Activated CD4-positive, alpha-beta memory T cell treated with anti-CD3 and anti-CD28 coated beads for 36 hours (primary cell): ENCODE data around the gene NDFIP2. TPM values are rescaled to one million over a fixed set of nuclear protein-coding genes. Genes with fewer than 3 reads are reported as not detected.

ENCODE experiments used
- CTCF ChIA-PET: fragments of 350-600 bp; sonication (Branson Sonifier 250); formaldehyde crosslinking; loops from one replicate; lab custom pipeline; 2021; ENCODE audit warnings: antibody characterized with exemption, inconsistent platforms; lab: Charles Lee
- POLR2A ChIA-PET: fragments of 350-600 bp; sonication (Branson Sonifier 250); formaldehyde crosslinking; loops from one replicate; lab custom pipeline; 2021; ENCODE audit warnings: antibody characterized with exemption; lab: Charles Lee
- DNase-seq: peaks from one replicate; pipeline ENCODE4 v3.0.0-alpha.2; 2020
- H3K27ac Mint-ChIP-seq: one replicate; pipeline ENCODE4 v1.8.0; 2021; ENCODE audit warnings: mixed read lengths
- H3K27me3 Mint-ChIP-seq: one replicate; pipeline ENCODE4 v1.8.0; 2021; ENCODE audit warnings: mixed read lengths
- H3K36me3 Mint-ChIP-seq: one replicate; pipeline ENCODE4 v1.8.0; 2021; ENCODE audit warnings: mixed read lengths
- H3K4me1 Mint-ChIP-seq: one replicate; pipeline ENCODE4 v1.8.0; 2021; ENCODE audit warnings: low read depth, mixed read lengths
- H3K4me3 Mint-ChIP-seq: one replicate; pipeline ENCODE4 v1.8.0; 2021; ENCODE audit warnings: mild to moderate bottlenecking, mixed read lengths
- H3K9me3 Mint-ChIP-seq: one replicate; pipeline ENCODE4 v1.8.0; 2021; ENCODE audit warnings: mixed read lengths
- intact Hi-C: fragments of 100-400 bp; cut with micrococcal nuclease; formaldehyde crosslinking; loops from one replicate; pipeline ENCODE4 v1.15.1; 2023
- total RNA-seq, 2 experiments: library from RNA; stranded (reverse); gene quantifications; one replicate each; pipeline ENCODE4 v1.2.3, GENCODE V29; 2021

Gene NDFIP2
- total RNA-seq, 2 experiments from 2014 or later, result 175 to 178 TPM

DNA sequence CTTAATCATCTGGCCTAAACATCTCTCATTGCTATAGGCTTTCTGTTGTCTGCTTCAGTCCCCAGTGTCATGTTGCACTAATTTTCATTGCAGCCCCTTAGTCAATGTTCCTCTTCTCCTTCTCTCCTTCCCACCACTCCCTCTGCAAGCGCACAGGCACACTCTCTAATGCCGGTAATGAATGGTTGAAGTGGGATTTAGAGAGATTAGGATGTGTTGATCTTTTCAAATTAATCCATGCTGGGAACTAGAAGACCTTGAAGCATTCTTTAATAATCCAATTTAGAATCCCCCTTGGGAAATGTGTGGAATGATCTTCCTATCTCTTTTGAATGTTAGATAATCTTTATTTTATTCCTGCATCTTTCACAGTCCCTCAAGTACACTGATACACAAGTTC is 33.2 kb upstream of the NDFIP2 start:
- Mint-ChIP-seq H3K27ac (no peak overlapping the region), H3K4me1 (peaks cover 70% of the 10 kb centered on the region), H3K9me3 (no peaks in the 10 kb centered on the region), H3K4me3 (no peak overlapping the region), H3K36me3 (no peaks in the 10 kb centered on the region), H3K27me3 (no peaks in the 10 kb centered on the region)
- ChIA-PET POLR2A (no interaction called here), CTCF (interaction anchor here (3.1 kb wide), 1 partner anchor 24 kb away, joined by 12 read pairs; no protein-coding TSS in a partner anchor)
- no peak for DNase-seq
- intact Hi-C loops, result no loop called here

DNA sequence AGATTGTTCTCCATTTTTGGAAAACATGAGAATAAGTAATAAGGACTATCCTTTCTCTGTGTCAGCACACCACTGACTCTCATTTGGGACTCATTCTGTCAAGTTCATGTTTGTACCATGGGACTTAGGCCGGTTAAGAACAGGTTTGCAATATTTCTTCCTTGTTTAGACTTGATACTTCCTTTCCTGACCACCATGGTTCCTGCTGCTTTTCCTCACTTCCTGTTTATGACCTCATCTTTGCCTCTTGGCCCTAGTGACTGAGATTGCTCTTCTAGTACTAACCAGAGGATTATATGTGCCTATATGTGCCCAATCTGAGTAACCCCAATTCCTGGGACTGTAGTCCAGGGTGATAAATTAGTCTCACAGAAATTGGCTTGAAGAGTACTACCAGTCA is 32.5 kb upstream of the NDFIP2 start:
- Mint-ChIP-seq H3K4me1 (peaks cover 76% of the 10 kb centered on the region), H3K27me3 (no peaks in the 10 kb centered on the region), H3K36me3 (no peaks in the 10 kb centered on the region), H3K27ac (peak overlapping the region; percentile 3), H3K9me3 (no peaks in the 10 kb centered on the region), H3K4me3 (no peak overlapping the region)
- ChIA-PET POLR2A (interaction anchor here (4.6 kb wide), 1 partner anchor 34 kb away, joined by 114 read pairs; the partner anchor contains the start of gene NDFIP2), CTCF (no interaction called here)
- no peak for DNase-seq
- intact Hi-C loops, result no loop called here

DNA sequence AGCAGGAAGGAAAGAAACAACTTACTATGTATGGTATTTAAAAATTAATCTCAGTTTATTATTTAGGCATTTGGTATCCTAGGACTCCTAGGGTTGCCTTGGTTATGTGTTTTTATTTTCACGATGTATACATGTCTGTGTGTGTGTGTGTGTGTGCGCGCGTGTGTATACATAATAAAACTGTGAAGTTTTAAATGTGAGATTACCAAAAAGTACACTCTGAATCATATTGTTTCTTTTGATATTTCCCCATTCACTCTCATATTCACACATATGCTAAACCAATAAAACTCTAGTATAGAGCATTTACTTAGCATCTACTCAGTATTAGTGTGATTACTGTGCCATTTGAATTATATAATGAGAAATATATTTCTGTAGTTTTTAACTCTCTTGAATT is 30.8 kb upstream of the NDFIP2 start:
- POLR2A ChIA-PET, result interaction anchor here (1.0 to 4.6 kb wide), 2 partner anchors 33 to 44 kb away, joined by 4 to 114 read pairs; partner anchors contain the start of genes NDFIP2 and RBM26
- Mint-ChIP-seq H3K36me3 (no peaks in the 10 kb centered on the region), H3K4me3 (no peak overlapping the region), H3K9me3 (no peaks in the 10 kb centered on the region), H3K4me1 (peaks cover 85% of the 10 kb centered on the region), H3K27me3 (no peaks in the 10 kb centered on the region), H3K27ac (peak overlapping the region; percentile 68)
- CTCF ChIA-PET, result interaction anchor here (1.2 to 2.5 kb wide), 2 partner anchors 32 to 90 kb away, joined by 4 to 29 read pairs; partner anchors contain the start of gene NDFIP2
- DNase-seq, result peak; percentile 72
- intact Hi-C loops, result loop anchor here (1.0 to 2.0 kb wide), 2 partner anchors 8 to 21 kb away; no protein-coding TSS in a partner anchor

DNA sequence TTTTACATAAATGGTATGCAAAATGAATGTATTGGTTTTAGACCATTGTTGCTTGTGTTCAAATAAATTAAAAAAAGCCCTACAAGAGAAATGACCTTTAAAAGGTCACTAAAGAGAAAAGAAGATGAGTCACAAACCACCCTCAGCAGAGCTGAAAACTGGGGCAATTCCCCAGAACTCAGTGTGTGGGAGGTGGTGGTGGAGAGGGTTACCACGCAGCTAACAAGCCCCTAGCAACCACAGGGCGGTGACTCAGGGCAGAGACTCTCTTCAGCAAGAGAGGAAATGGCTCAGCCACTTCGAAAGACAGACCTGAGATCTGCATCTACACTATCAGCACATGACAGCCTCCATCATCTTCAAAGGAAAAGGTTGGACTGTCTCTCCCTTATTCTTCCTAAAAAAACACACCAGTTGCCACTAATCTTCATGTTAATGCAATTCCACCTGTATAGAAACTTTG is 29.4 kb upstream of the NDFIP2 start:
- ChIA-PET POLR2A (interaction anchor here (0.6 to 4.6 kb wide), 6 partner anchors 31 to 66 kb away, joined by 3 to 114 read pairs (median 4); partner anchors contain the start of genes NDFIP2 and RBM26), CTCF (interaction anchor here (1.0 to 2.5 kb wide), 5 partner anchors 24 to 89 kb away, joined by 3 to 29 read pairs (median 5); partner anchors contain the start of genes NDFIP2 and RBM26)
- Mint-ChIP-seq H3K36me3 (no peaks in the 10 kb centered on the region), H3K9me3 (no peaks in the 10 kb centered on the region), H3K27ac (peak overlapping the region; percentile 97), H3K27me3 (no peaks in the 10 kb centered on the region), H3K4me1 (peaks cover 84% of the 10 kb centered on the region), H3K4me3 (peak overlapping the region; percentile 74)
- intact Hi-C loops, result loop anchor here (1.0 to 2.0 kb wide), 7 partner anchors 23 to 71 kb away; partner anchors contain the start of genes NDFIP2 and RBM26
- DNase-seq, result peak; percentile 98

DNA sequence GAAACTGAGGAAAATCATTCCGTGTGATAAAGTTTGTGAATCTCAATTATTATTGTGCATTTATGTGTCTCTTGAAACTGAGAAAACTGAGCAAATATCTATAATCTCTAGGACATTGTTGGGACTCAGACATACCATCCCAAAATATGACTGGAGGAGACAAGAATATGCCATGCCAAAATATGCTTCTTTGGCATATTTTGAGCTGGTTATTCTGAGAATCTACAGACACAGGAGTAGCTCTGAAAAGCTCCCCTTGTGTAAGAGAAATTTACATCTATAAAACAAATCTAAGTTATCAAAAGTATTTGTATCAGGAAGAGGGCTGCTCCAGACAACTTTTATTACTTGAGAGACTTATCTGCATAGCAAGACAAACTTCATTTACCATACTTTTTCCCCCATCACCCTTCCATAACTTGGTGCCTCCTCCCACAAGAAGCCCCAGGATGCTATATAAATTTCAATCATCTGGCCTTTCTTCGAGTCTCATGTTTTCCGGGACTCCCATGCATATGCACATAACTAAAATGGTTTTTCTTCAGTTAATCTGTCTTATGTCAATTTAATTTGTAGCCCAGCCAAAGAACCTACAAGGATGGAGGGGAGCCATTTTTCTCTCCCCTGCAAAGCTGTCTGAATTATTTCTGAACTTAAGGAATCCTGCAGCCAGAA is 28.6 kb upstream of the NDFIP2 start:
- Mint-ChIP-seq H3K4me1 (peaks cover 85% of the 10 kb centered on the region), H3K27ac (peak overlapping the region; percentile 97)

DNA sequence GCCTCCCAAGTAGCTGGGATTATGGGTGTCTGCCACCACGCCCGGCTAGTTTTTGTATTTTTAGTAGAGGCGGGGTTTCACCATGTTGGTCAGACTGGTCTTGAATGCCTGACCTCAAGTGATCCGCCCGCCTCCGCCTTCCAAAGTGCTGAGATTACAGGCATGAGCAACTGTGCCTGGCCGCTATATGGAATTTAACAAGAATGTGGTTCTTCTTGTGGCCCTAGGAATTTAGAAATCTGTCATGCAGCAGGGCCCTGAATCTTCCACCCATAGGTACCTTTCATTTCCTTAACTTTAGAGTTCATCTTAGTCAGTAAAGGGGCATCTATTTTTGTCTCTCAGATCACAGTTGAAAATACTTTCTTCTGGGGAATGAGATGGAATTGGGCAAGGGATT is 25.6 kb upstream of the NDFIP2 start:
- POLR2A ChIA-PET, result interaction anchor here (6.7 kb wide), 1 partner anchor 26 kb away, joined by 100 read pairs; the partner anchor contains the start of gene NDFIP2
- Mint-ChIP-seq H3K36me3 (no peaks in the 10 kb centered on the region), H3K9me3 (no peaks in the 10 kb centered on the region), H3K27ac (peak overlapping the region; percentile 54), H3K4me1 (peaks cover 74% of the 10 kb centered on the region), H3K4me3 (no peak overlapping the region), H3K27me3 (no peaks in the 10 kb centered on the region)
- intact Hi-C loops, result no loop called here
- CTCF ChIA-PET, result interaction anchor here (0.9 to 2.2 kb wide), 3 partner anchors 25 to 86 kb away, joined by 3 to 13 read pairs (median 3); partner anchors contain the start of gene NDFIP2
- no peak for DNase-seq

More for the DNA sequence above, 28.6 kb upstream of the NDFIP2 start:
- Mint-ChIP-seq H3K9me3 (no peaks in the 10 kb centered on the region), H3K27me3 (no peaks in the 10 kb centered on the region), H3K4me3 (peak overlapping the region; percentile 74), H3K36me3 (no peaks in the 10 kb centered on the region)
- ChIA-PET POLR2A (interaction anchor here (0.6 to 4.6 kb wide), 5 partner anchors 26 to 58 kb away, joined by 3 to 114 read pairs (median 4); partner anchors contain the start of genes NDFIP2 and RBM26), CTCF (interaction anchor here (1.0 to 2.5 kb wide), 3 partner anchors 25 to 88 kb away, joined by 3 to 29 read pairs (median 5); partner anchors contain the start of gene NDFIP2)
- intact Hi-C loops, result no loop called here
- no peak for DNase-seq

- peaks cover 69% of the 10 kb centered on the region for H3K4me1 Mint-ChIP-seq
- no peak for DNase-seq
- no peaks in the 10 kb centered on the region for H3K36me3 Mint-ChIP-seq
- H3K9me3 Mint-ChIP-seq, result no peaks in the 10 kb centered on the region
- no peaks in the 10 kb centered on the region for H3K27me3 Mint-ChIP-seq
- POLR2A ChIA-PET, result interaction anchor here (0.6 to 6.7 kb wide), 7 partner anchors 25 to 1933 kb away, joined by 3 to 100 read pairs (median 5); partner anchors contain the start of genes NDFIP2 and RBM26
- intact Hi-C loops, result loop anchor here (1.0 kb wide), 1 partner anchor 25 kb away; the partner anchor contains the start of gene NDFIP2
- CTCF ChIA-PET, result interaction anchor here (0.9 to 2.2 kb wide), 6 partner anchors 22 to 86 kb away, joined by 3 to 13 read pairs (median 5); partner anchors contain the start of gene NDFIP2
- no peak overlapping the region for H3K4me3 Mint-ChIP-seq
- peak overlapping the region; percentile 61 for H3K27ac Mint-ChIP-seq
Measured at GRCh38 chr13:79456051-79456450, 24.9 kb upstream of the NDFIP2 start.

DNA sequence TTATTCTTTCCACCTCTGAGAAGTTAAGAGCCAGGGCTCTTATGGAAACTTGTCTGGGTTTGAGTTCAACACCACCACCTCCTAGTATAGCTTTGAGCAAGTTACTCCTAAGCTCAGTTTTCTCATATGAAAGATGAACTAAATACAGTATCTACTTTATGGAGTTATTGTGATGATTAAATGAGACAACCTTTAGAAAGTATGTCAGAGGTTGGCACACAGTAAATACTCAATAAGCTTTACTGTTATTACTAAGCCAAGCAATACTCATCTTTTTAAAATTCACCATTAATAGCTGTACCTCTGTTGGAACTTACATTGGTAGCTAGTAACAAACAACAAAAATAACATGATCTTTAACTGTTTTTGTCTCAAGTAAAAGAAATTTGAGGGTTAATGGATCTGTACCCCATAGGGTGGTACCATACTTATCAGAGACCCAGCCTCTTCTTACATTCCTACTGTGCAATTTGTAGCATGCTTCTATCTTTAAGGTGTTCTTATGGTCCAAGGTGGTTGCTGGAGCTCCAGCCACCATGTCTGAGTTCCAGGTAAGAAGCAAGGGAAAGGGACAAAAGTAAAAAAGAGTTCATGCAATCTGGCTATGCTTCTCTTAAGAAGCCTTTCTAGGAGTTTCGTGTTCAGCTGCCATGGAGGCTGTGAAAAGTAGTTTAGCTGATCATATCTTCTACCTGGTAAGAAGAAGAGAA is 24.1 kb upstream of the NDFIP2 start:
- intact Hi-C loops, result loop anchor here (1.0 kb wide), 1 partner anchor 24 kb away; the partner anchor contains the start of gene NDFIP2
- Mint-ChIP-seq H3K4me1 (peaks cover 62% of the 10 kb centered on the region), H3K27ac (peak overlapping the region; percentile 83), H3K27me3 (no peaks in the 10 kb centered on the region), H3K4me3 (no peak overlapping the region), H3K36me3 (no peaks in the 10 kb centered on the region), H3K9me3 (no peaks in the 10 kb centered on the region)
- POLR2A ChIA-PET, result interaction anchor here (0.6 to 6.7 kb wide), 11 partner anchors 24 to 1934 kb away, joined by 3 to 100 read pairs (median 5); partner anchors contain the start of genes NDFIP2 and RBM26
- no peak for DNase-seq
- CTCF ChIA-PET, result interaction anchor here (0.6 to 2.2 kb wide), 8 partner anchors 22 to 85 kb away, joined by 3 to 13 read pairs (median 4); partner anchors contain the start of gene NDFIP2

- Mint-ChIP-seq H3K27me3 (no peaks in the 10 kb centered on the region), H3K36me3 (no peaks in the 10 kb centered on the region), H3K27ac (peak overlapping the region; percentile 83), H3K4me1 (peaks cover 58% of the 10 kb centered on the region), H3K9me3 (no peaks in the 10 kb centered on the region), H3K4me3 (no peak overlapping the region)
- intact Hi-C loops, result no loop called here
- POLR2A ChIA-PET, result interaction anchor here (0.7 to 6.7 kb wide), 8 partner anchors 24 to 53 kb away, joined by 3 to 100 read pairs (median 5); partner anchors contain the start of genes NDFIP2 and RBM26
- CTCF ChIA-PET, result interaction anchor here (0.6 to 2.2 kb wide), 7 partner anchors 21 to 84 kb away, joined by 3 to 13 read pairs (median 5); partner anchors contain the start of gene NDFIP2
- DNase-seq, result no peak
Measured at GRCh38 chr13:79457390-79457789, 23.6 kb upstream of the NDFIP2 start.

DNA sequence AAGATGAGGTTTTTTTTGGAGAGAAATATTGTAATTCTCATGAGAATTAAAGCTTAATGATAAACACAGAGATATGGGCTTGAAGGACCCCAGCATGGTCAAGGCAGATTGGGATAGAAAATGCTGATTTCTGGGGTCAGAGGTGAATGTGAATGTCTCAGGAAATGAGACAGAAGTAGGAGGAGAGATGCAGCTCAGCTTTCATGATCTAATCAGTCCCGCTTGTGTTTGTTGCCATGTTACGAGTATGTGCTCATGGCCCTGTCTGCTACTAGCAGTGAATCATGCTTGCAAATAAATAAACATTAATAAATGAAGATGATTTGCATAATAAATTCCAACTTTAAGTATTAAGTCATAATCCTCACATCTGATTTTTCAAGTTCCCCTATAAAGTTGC is 23.0 kb upstream of the NDFIP2 start:
- peak; percentile 54 for DNase-seq
- intact Hi-C loops, result loop anchor here (1.0 kb wide), 1 partner anchor 8 kb away; no protein-coding TSS in a partner anchor
- H3K27ac Mint-ChIP-seq, result peak overlapping the region; percentile 13
- CTCF ChIA-PET, result interaction anchor here (0.8 kb wide), 1 partner anchor 24 kb away, joined by 3 read pairs; no protein-coding TSS in a partner anchor
- no peaks in the 10 kb centered on the region for H3K36me3 Mint-ChIP-seq
- H3K4me1 Mint-ChIP-seq, result peaks cover 52% of the 10 kb centered on the region
- no peaks in the 10 kb centered on the region for H3K27me3 Mint-ChIP-seq
- H3K9me3 Mint-ChIP-seq, result no peaks in the 10 kb centered on the region
- H3K4me3 Mint-ChIP-seq, result no peak overlapping the region
- POLR2A ChIA-PET, result interaction anchor here (0.8 to 6.7 kb wide), 3 partner anchors 23 to 27 kb away, joined by 5 to 100 read pairs (median 15); partner anchors contain the start of gene NDFIP2
